HCT116 (cell line): ENCODE measurements around the gene KBTBD2.
"Not testable (repeated sequence)": the region's sequence is repeated elsewhere in the genome, so short reads cannot be mapped to it uniquely, and the experiment has no call there.

Experiments
- ELF1 ChIP-seq: IDR thresholded peaks from 2 replicates; pipeline ENCODE4 v1.6.1; 2012; ENCODE audit warnings: low read depth, borderline replicate concordance
- EZH2phosphoT487 ChIP-seq: fragments of 200-600 bp; IDR thresholded peaks from 2 replicates; pipeline ENCODE4 v1.6.1; 2018; ENCODE audit warnings: antibody characterized with exemption, borderline replicate concordance
- FOSL1 ChIP-seq: IDR thresholded peaks from 2 replicates; pipeline ENCODE4 v1.6.1; 2012; ENCODE audit warnings: low read depth
- POLR2A ChIP-seq: IDR thresholded peaks from 2 replicates; pipeline ENCODE4 v1.7.0; 2011; ENCODE audit warnings: borderline replicate concordance; ENCODE audit not compliant: insufficient read depth, insufficient read length; ENCODE audit errors: extremely low read depth
- POLR2AphosphoS5 ChIP-seq: IDR thresholded peaks from 2 replicates; pipeline ENCODE4 v1.6.1; 2011; ENCODE audit warnings: mild to moderate bottlenecking, low read depth, low read length, moderate library complexity
- SIN3A ChIP-seq: IDR thresholded peaks from 2 replicates; pipeline ENCODE4 v1.6.1; 2012; ENCODE audit warnings: low read depth
- TF ChIP-seq, protein P1 (sequence below), 3 experiments: fragments of 200-600 bp in 1 of 3; sonication (generic) in 1 of 3; IDR thresholded peaks in 2 of 3; conservative IDR thresholded peaks in 1 of 3; 2 replicates each; pipeline ENCODE4 v1.5.1; 2012 to 2017; ENCODE audit warnings: low read depth in 2 of 3, low read length in 2 of 3, antibody characterized with exemption in 1 of 3, borderline replicate concordance in 1 of 3, control low read depth in 1 of 3, mild to moderate bottlenecking in 1 of 3, mixed read lengths in 1 of 3, mixed run types in 1 of 3, moderate library complexity in 1 of 3; ENCODE audit not compliant: insufficient read depth in 1 of 3
- TF ChIP-seq, protein P2 (sequence below): IDR thresholded peaks from 2 replicates; pipeline ENCODE4 v1.6.1; 2012; ENCODE audit warnings: low read depth

DNA sequence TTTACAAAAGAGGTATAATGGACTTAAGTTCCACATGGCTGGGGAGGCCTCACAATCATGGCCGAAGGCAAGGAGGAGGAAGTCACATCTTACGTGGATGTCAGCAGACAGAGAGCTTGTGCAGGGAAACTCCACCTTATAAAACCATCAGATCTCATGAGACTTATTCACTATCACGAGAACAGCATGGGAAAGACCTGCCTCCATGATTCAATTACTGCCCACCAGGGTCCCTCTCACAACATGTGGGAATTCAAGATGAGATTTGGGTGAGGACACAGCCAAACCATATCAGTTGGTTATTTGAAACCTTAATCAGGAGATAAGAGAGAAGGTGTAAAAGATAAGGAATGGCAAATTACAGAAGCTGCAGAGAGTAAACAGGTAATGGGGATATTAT is 40.9 kb downstream of the KBTBD2 start:
- TF ChIP-seq, protein P1, sequence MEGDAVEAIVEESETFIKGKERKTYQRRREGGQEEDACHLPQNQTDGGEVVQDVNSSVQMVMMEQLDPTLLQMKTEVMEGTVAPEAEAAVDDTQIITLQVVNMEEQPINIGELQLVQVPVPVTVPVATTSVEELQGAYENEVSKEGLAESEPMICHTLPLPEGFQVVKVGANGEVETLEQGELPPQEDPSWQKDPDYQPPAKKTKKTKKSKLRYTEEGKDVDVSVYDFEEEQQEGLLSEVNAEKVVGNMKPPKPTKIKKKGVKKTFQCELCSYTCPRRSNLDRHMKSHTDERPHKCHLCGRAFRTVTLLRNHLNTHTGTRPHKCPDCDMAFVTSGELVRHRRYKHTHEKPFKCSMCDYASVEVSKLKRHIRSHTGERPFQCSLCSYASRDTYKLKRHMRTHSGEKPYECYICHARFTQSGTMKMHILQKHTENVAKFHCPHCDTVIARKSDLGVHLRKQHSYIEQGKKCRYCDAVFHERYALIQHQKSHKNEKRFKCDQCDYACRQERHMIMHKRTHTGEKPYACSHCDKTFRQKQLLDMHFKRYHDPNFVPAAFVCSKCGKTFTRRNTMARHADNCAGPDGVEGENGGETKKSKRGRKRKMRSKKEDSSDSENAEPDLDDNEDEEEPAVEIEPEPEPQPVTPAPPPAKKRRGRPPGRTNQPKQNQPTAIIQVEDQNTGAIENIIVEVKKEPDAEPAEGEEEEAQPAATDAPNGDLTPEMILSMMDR (IDR thresholded peaks at IDR 0.05 in 2 of 3, conservative IDR thresholded peaks at IDR 0.05 in 1 of 3; ENCODE audit: borderline replicate concordance in 1 of 3, insufficient read depth in 1 of 3, low read depth in 2 of 3, low read length in 2 of 3), result not testable (repeated sequence)
- not testable (repeated sequence) for TF ChIP-seq EZH2phosphoT487, POLR2AphosphoS5, FOSL1, ELF1, POLR2A, SIN3A
- TF ChIP-seq, protein P2, sequence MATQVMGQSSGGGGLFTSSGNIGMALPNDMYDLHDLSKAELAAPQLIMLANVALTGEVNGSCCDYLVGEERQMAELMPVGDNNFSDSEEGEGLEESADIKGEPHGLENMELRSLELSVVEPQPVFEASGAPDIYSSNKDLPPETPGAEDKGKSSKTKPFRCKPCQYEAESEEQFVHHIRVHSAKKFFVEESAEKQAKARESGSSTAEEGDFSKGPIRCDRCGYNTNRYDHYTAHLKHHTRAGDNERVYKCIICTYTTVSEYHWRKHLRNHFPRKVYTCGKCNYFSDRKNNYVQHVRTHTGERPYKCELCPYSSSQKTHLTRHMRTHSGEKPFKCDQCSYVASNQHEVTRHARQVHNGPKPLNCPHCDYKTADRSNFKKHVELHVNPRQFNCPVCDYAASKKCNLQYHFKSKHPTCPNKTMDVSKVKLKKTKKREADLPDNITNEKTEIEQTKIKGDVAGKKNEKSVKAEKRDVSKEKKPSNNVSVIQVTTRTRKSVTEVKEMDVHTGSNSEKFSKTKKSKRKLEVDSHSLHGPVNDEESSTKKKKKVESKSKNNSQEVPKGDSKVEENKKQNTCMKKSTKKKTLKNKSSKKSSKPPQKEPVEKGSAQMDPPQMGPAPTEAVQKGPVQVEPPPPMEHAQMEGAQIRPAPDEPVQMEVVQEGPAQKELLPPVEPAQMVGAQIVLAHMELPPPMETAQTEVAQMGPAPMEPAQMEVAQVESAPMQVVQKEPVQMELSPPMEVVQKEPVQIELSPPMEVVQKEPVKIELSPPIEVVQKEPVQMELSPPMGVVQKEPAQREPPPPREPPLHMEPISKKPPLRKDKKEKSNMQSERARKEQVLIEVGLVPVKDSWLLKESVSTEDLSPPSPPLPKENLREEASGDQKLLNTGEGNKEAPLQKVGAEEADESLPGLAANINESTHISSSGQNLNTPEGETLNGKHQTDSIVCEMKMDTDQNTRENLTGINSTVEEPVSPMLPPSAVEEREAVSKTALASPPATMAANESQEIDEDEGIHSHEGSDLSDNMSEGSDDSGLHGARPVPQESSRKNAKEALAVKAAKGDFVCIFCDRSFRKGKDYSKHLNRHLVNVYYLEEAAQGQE, result not testable (repeated sequence)
